Body of pancreas (tissue), 4 donors: Measurements from ENCODE around the gene PRRT3.

Experiments used
- CTCF ChIP-seq, 7 experiments: fragments of 450-650 bp in 4 of 7; fragments of 200-600 bp in 3 of 7; sonication (generic) in 3 of 7; IDR thresholded peaks; one replicate each; pipeline ENCODE4 v1.5.1; 2016 to 2019; ENCODE audit warnings: antibody characterized with exemption in 7 of 7
- POLR2A ChIP-seq, 3 donors: fragments of 450-650 bp; IDR thresholded peaks; one replicate each; pipeline ENCODE4 v1.6.1; 2016; ENCODE audit warnings: antibody characterized with exemption in 3 of 3, mild to moderate bottlenecking in 2 of 3

- TF ChIP-seq POLR2A (IDR thresholded peaks at IDR 0.05): no peak
- TF ChIP-seq CTCF (IDR thresholded peaks at IDR 0.05): no peak
These were observed 43.9 kb downstream of the PRRT3 start for GRCh38 chr3:9908286-9908685.
